SJCRH30 (cell line): ENCODE results near the gene ARSJ. TPM values are rescaled to one million over a fixed set of nuclear protein-coding genes. Genes with fewer than 3 reads are reported as not detected.
A peak's percentile ranks its signal among the peaks of the same experiment; 100 is the strongest.
"Not testable (repeated sequence)": the region's sequence is repeated elsewhere in the genome, so short reads cannot be mapped to it uniquely, and the experiment has no call there.

Experiments used
- DNase-seq, 2 experiments: peaks; one replicate each; pipeline ENCODE4 v3.0.0-alpha.2; 2015 to 2020
- H3K27ac ChIP-seq: fragments of 250-450 bp; sonication (Bioruptor Pico); 2 replicates; pipeline ENCODE4 v1.5.1; 2020; ENCODE audit warnings: mild to moderate bottlenecking, moderate library complexity
- H3K27me3 ChIP-seq: fragments of 250-450 bp; sonication (Bioruptor Pico); 2 replicates; pipeline ENCODE4 v1.5.1; 2020; ENCODE audit warnings: mild to moderate bottlenecking, moderate library complexity
- H3K36me3 ChIP-seq: fragments of 250-450 bp; sonication (Bioruptor Pico); 2 replicates; pipeline ENCODE4 v1.5.1; 2020; ENCODE audit warnings: mild to moderate bottlenecking, moderate library complexity
- H3K4me1 ChIP-seq: fragments of 250-450 bp; sonication (Bioruptor Pico); 2 replicates; pipeline ENCODE4 v1.5.1; 2020; ENCODE audit warnings: mild to moderate bottlenecking, moderate library complexity
- H3K4me3 ChIP-seq: fragments of 250-450 bp; sonication (Bioruptor Pico); 2 replicates; pipeline ENCODE4 v1.5.1; 2020; ENCODE audit warnings: mild to moderate bottlenecking, moderate library complexity
- H3K9me3 ChIP-seq: fragments of 250-450 bp; sonication (Bioruptor Pico); replicated peaks from 2 replicates; pipeline ENCODE4 v1.5.1; 2020; ENCODE audit warnings: mild to moderate bottlenecking, moderate library complexity
- total RNA-seq: library from RNA; depleted of rRNA; stranded (reverse); fragments of >200 nt; shearing (Covaris generic); gene quantifications from 2 replicates; pipeline ENCODE4 v1.2.3, GENCODE V29; 2014; rRNA removed

ARSJ gene
- total RNA-seq: 4.4 and 6.2 TPM in 2 replicates

GRCh38 chr4:113979148-113979904 lies at the start of gene ARSJ:
Gene ARSJ, minus strand, starts transcription at chr4:113979647. Its CDS starts 813 bp downstream, at chr4:113978834.
- H3K36me3 ChIP-seq: peaks cover 1% of the 10 kb centered on the region; the same call in 1 of the 2 replicates
- H3K9me3 ChIP-seq: peaks cover 4% of the 10 kb centered on the region; the same call in 1 of the 2 replicates
- 0 out of 2 replicates have a peak, but pooled peaks cover 4% of the 10 kb centered on the region for H3K4me1 ChIP-seq
- peak within 1 kb of the TSS; percentile 48 for H3K27ac ChIP-seq
- DNase-seq: peak; percentile 63 to 76
- peak within 1 kb of the TSS; percentile 66 for H3K4me3 ChIP-seq
- H3K27me3 ChIP-seq: no peaks in the 10 kb centered on the region

DNA sequence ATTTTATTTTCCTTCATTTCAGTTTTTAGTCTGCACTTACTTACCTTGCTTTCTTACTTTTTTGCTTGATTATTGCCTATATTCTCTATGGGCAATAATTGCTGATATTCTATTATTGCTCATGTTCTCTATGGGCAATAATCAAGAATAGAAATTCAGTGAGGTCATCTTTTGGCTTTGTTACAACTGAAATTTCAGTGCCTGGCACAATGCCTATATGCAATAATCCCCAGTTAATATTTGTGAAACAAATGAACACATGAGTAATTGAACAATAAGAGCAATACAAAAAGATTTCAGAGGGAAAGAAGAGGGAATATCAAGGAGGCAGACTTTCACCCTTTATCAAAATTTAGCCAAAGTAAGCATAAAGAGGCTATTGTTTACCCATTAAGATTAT lies 48.6 kb upstream of the ARSJ start:
- no peaks in the 10 kb centered on the region for H3K27me3 ChIP-seq
- H3K9me3 ChIP-seq: no peaks in the 10 kb centered on the region
- peak in 1 of 2 experiments; percentile 50 for DNase-seq
- no peak overlapping the region for H3K27ac ChIP-seq
- H3K4me3 ChIP-seq: no peak overlapping the region
- H3K36me3 ChIP-seq: no peaks in the 10 kb centered on the region
- peaks cover 35% of the 10 kb centered on the region for H3K4me1 ChIP-seq

- Histone ChIP-seq H3K27ac (no peak overlapping the region), H3K36me3 (no peaks in the 10 kb centered on the region), H3K4me3 (no peak overlapping the region), H3K27me3 (no peaks in the 10 kb centered on the region), H3K4me1 (peaks cover 35% of the 10 kb centered on the region), H3K9me3 (no peaks in the 10 kb centered on the region)
- no peak for DNase-seq
Measured at GRCh38 chr4:114027596-114027995, 48.1 kb upstream of the ARSJ start.

DNA sequence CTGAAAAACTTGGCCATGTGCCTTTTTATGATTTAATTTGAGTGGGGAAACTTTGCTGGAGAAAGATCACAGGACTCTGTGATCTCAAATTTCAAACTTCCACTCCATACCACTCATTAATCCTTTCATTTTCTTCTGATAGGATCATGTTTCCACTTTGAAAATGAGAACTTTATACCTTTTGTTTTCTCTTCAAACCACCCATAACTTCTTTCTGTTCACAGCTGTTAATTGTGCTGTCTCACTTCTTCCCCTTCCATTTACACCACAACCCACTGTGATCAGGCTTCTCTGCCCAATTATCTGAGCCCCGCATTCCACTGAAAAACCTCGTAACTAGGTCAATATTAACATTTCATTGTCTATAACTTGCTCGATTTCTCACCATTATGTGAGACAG lies 47.0 kb upstream of the ARSJ start:
- Histone ChIP-seq H3K4me3 (no peak overlapping the region), H3K4me1 (peaks cover 44% of the 10 kb centered on the region), H3K27ac (peak overlapping the region; percentile 21), H3K9me3 (no peaks in the 10 kb centered on the region), H3K36me3 (no peaks in the 10 kb centered on the region), H3K27me3 (no peaks in the 10 kb centered on the region)
- DNase-seq: peak in 1 of 2 experiments; percentile 69

DNA sequence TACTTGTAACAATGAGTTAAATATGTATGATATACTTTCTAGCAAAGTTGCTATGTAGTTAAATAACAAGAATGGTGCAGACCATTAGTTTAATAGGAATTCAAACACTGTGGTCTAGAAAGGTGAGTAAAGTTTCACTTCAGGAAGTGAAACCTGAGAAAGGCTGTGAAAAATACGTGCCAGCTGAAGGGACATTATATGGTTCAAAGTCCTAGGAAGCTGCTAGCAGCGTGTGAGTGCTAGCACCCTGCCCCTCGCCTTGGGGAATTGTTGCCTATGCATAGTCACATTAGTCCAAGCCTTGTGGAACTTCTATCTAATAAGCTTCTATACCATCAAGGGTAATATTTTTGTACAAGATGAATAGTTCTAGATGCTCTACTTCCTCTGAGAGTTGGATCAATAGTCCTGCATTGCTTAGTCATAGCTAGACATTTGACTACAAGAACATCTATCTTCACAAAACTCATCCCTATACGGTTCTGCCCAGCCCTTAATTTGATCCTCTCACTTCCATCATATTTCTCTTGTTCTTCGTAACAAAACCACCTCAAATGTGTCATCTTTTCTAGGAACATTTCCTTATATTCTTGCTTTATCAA lies 45.8 kb upstream of the ARSJ start:
- Histone ChIP-seq H3K9me3 (no peaks in the 10 kb centered on the region), H3K27me3 (no peaks in the 10 kb centered on the region), H3K36me3 (no peaks in the 10 kb centered on the region), H3K27ac (no peak overlapping the region), H3K4me1 (peaks cover 48% of the 10 kb centered on the region), H3K4me3 (no peak overlapping the region)
- DNase-seq: no peak

GRCh38 chr4:114021451-114021850 lies 42.0 kb upstream of the ARSJ start:
- H3K27me3 ChIP-seq: no peaks in the 10 kb centered on the region
- no peaks in the 10 kb centered on the region for H3K36me3 ChIP-seq
- H3K27ac ChIP-seq: peak overlapping the region; percentile 40
- DNase-seq: peak; percentile 72 to 75
- no peak overlapping the region for H3K4me3 ChIP-seq
- H3K4me1 ChIP-seq: peaks cover 22% of the 10 kb centered on the region
- H3K9me3 ChIP-seq: no peaks in the 10 kb centered on the region

DNA sequence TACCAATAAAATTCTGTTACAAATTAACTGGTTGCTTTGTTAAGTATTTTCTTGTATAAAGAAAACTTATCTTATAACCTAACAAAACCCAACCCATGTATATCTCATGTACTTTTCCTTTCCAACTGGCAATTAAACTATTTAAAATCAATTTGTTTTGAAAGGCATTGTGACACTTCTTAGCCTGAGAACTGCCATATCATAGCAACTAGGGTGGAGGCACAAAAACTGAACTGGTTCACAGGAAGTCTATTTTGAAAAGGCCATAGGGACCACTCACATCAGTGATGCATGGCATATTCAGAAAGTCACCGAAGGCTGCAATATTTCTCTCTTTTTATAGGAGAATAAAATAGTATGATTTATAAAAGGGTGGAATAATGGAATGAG lies 40.5 kb upstream of the ARSJ start:
- Histone ChIP-seq H3K27me3 (no peaks in the 10 kb centered on the region), H3K4me3 (no peak overlapping the region), H3K27ac (no peak overlapping the region), H3K36me3 (no peaks in the 10 kb centered on the region), H3K4me1 (peaks cover 26% of the 10 kb centered on the region), H3K9me3 (no peaks in the 10 kb centered on the region)
- no peak for DNase-seq

DNA sequence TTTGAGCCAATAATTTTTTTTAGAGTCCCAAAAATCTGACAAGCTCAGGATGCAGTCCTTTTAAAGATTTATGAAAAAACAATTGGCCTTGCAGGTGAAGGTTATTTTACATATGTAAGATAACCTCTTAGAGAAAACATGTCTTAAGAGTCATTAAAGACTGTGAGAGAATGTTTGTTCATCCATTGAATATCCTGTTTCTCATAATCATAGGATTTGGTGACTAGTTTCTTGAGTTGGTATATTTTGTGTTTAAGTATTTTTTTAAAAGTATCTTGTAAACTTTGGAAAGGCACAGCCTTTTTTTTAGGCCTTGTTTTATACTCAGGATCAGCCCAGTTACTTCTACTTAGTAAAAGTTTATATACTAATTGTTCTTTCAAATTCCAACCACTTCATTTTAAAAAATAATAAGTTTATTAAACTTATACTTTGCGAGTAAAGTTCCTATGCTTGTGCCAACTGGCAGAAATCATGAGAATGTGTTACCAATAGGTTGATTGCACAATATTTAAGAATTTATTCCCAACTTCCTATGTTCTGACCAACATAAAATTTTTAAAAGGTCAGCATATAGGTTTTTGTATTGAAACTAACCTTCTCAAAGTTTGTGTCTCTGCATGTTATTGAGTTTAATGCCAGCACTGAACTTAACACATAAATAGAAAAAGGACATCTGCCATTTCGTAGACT lies 40.0 kb upstream of the ARSJ start:
- H3K27me3 ChIP-seq: no peaks in the 10 kb centered on the region
- DNase-seq: no peak
- no peaks in the 10 kb centered on the region for H3K9me3 ChIP-seq
- H3K4me3 ChIP-seq: no peak overlapping the region
- no peaks in the 10 kb centered on the region for H3K36me3 ChIP-seq
- no peak overlapping the region for H3K27ac ChIP-seq
- H3K4me1 ChIP-seq: peaks cover 31% of the 10 kb centered on the region

DNA sequence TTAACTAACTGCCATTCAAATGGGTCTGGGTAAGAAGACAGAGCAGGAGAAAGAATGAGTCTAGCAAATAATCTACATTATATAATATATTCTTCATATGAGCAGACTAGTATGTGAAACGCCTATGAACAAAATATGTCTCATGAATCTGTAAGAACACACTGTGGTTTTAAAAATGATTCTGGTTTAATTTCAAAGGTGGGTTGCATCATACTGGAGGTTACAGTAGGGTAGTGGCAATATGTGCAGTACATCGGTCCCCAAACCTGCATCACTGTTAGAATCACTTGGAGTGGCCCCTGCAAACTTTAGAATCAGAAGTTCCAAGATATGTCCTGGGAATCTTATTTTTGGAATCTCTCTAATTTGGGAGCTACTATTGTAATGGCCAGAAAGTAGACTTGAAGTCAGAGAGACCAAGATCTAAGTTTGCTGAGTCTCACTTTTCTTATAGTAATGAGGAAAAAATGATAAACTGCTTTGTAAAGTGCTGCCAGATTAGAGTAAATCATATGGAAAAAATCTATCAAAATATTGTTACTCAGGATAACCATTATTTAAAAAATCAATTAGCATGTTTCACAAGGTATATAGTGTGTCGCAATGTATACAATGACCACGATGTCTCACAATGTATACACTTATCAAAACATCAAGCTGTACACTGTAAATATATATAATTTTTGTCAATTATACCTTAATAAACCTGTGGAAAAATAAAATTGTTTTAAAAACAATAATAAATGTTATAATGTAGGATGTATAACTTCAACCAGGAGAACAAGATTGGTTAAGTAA lies 37.9 kb upstream of the ARSJ start:
- Histone ChIP-seq H3K27ac (no peak overlapping the region), H3K4me1 (peaks cover 34% of the 10 kb centered on the region), H3K36me3 (no peaks in the 10 kb centered on the region), H3K9me3 (no peaks in the 10 kb centered on the region), H3K4me3 (no peak overlapping the region), H3K27me3 (no peaks in the 10 kb centered on the region)
- no peak for DNase-seq

- Histone ChIP-seq H3K27me3 (no peaks in the 10 kb centered on the region), H3K36me3 (no peaks in the 10 kb centered on the region), H3K4me3 (no peak overlapping the region), H3K9me3 (no peaks in the 10 kb centered on the region), H3K27ac (peak overlapping the region; percentile 10), H3K4me1 (peaks cover 21% of the 10 kb centered on the region)
- DNase-seq: peak; percentile 32 to 57
Measured at GRCh38 chr4:114015444-114015899, 36.0 kb upstream of the ARSJ start.

DNA sequence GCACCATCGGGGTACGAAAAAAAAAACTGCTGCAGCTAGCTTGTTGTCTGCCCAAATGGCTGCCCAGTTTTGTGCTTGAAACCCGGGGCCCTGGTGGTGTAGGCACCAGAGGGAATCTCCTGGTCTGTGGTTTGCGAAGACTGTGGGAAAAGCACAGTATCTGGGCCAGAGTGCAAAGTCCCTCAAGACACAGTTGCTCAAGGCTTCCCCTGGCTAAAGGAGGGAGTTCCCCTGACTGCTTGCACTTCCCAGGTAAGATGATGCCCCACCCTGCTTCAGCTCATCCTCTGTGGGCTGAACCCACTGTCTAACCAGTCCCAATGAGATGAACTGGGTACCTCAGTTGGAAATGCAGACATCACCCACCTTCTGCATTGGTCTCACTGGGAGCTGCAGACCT lies 33.8 kb upstream of the ARSJ start:
- not testable (repeated sequence) for DNase-seq

DNA sequence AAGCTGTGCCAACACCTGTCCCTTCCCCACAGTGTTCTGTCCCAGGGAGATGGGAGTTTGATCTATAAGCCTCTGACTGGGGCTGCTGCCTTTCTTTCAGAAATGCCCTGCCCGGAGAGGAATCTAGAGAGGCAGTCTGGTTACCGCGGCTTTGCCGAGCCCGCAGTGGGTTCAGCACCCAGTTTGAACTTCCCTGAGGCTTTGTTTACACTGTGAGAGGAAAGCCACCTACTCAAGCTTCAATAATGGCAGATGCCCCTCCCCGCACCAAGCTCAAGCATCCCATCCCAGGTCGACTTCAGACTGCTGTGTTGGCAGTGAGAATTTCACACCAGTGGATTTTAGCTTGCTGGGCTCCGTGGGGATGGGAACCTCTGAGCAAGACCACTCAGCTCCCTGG lies 33.3 kb upstream of the ARSJ start:
- Histone ChIP-seq H3K27me3 (no peaks in the 10 kb centered on the region), H3K4me3 (peak overlapping the region; percentile 25), H3K9me3 (no peaks in the 10 kb centered on the region), H3K27ac (no peak overlapping the region), H3K36me3 (no peaks in the 10 kb centered on the region), H3K4me1 (peaks cover 21% of the 10 kb centered on the region)
- peak; percentile 10 to 44 for DNase-seq

More for the DNA sequence above, 33.8 kb upstream of the ARSJ start:
- not testable (repeated sequence) for H3K9me3 ChIP-seq, H3K27me3 ChIP-seq, H3K36me3 ChIP-seq, H3K27ac ChIP-seq
- Histone ChIP-seq H3K4me1 (peaks cover 21% of the 10 kb centered on the region), H3K4me3 (peak overlapping the region; percentile 25)

DNA sequence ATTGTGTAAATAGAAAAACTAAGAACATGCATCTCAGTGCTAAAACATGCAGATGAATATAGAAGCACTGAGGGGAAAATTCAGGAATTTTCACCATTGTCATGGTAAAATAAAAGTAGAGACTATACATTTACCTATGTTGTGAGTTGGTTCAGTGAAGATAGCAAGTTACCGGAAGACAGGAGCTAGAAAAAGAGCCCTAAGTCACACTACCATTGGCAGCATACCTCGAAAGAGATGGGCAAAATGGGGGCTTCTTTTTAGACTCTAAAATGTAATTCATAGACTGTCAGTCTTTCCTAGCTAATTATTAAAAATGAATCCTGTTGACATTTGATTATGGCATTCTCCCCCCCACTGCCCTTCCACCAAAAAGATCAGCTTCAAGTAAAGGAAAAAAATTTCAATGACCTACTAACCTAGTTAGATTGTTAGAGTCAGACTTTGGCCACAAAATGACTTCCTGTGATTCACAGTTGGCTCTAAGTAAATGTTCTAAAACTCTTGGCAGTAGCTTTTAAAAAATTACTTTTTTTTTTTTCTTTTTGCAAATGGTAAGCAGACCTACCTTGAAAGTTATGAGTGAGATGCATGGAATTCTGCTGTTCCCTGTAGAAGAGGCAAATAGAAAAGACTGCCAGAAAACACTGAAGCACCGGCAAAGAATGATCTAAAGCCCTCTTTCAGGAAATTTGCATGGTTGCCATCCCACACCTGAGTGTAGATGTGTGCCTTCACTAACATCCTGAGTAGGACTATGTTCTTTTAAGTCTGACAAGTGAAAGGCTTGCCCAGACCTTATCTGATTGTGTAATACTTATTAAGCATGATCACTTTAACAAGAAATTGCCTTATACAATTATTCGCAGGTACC lies 26.4 kb upstream of the ARSJ start:
- Histone ChIP-seq H3K27ac (no peak overlapping the region), H3K27me3 (no peaks in the 10 kb centered on the region), H3K9me3 (no peaks in the 10 kb centered on the region), H3K4me1 (no peaks in the 10 kb centered on the region), H3K4me3 (no peak overlapping the region), H3K36me3 (no peaks in the 10 kb centered on the region)
- DNase-seq: no peak
